HCT116 (cell line): ENCODE measurements around the gene SART1. TPM values are rescaled to one million over a fixed set of nuclear protein-coding genes. Genes with fewer than 3 reads are reported as not detected.

Experiments
- ATAC-seq: fragments of 200-7000 bp; cut with Tn5 transposase; 2 replicates; pipeline ENCODE4 v1.9.1; 2020; ENCODE audit warnings: mild to moderate bottlenecking, moderate library complexity
- BruUV-seq: library from RNA; stranded (reverse); fragments of 400-500 nt; replicated peaks from 2 replicates; lab custom pipeline; 2021; lab: Mats Ljungman, UMichigan
- CTCF ChIA-PET: fragments of 300-600 bp; sonication (Branson Sonifier 250); formaldehyde crosslinking; loops from one replicate; lab custom pipeline; 2021; ENCODE audit warnings: antibody characterized with exemption; lab: Charles Lee
- POLR2A ChIA-PET: fragments of 300-600, 350-600 bp; sonication (Branson Sonifier 250); formaldehyde crosslinking; loops from one replicate; lab custom pipeline; 2021; ENCODE audit warnings: antibody characterized with exemption; lab: Charles Lee
- RAD21 ChIA-PET, 2 experiments: fragments of 300-600 bp; sonication (Branson Sonifier 250); formaldehyde crosslinking; loops; one replicate each; lab custom pipeline; 2023; ENCODE audit warnings: low total read pairs in 2 of 2; ENCODE audit not compliant: uncharacterized antibody in 2 of 2, unreplicated experiment in 2 of 2, low non-redundant PET in 1 of 2; lab: Charles Lee
- DNase-seq: peaks from one replicate; pipeline ENCODE4 v3.0.0-alpha.2; 2010; ENCODE audit warnings: low read depth, low spot score
- H2AFZ ChIP-seq: fragments of 200-600 bp; shearing (Covaris generic), sonication (generic); 2 replicates; pipeline ENCODE4 v1.6.1; 2017; ENCODE audit warnings: low read depth, mixed run types, mixed read lengths, antibody characterized with exemption, low read length; ENCODE audit not compliant: poor library complexity, severe bottlenecking
- H3K27ac ChIP-seq: 2 replicates; pipeline ENCODE4 v1.5.1; 2012; ENCODE audit warnings: low read depth, low read length
- H3K27me3 ChIP-seq: fragments of 200-600 bp; sonication (generic); 2 replicates; pipeline ENCODE4 v1.6.1; 2016; ENCODE audit warnings: mixed run types, low read length, mixed read lengths; ENCODE audit not compliant: insufficient read depth
- H3K36me3 ChIP-seq, 2 experiments: fragments of 200-500 bp in 1 of 2; fragments of 200-600 bp in 1 of 2; sonication (Bioruptor generic) in 1 of 2; sonication (generic) in 1 of 2; 2 replicates each; pipeline versions ENCODE4 v1.5.1 to v1.6.1; 2014 to 2016; ENCODE audit warnings: low read length in 2 of 2, inconsistent platforms in 1 of 2, mixed read lengths in 1 of 2, mixed run types in 1 of 2; ENCODE audit not compliant: insufficient read depth in 2 of 2, control insufficient read depth in 1 of 2
- H3K4me1 ChIP-seq, 2 experiments: fragments of 200-600 bp in 1 of 2; sonication (generic) in 1 of 2; 2 replicates each; pipeline versions ENCODE4 v1.5.1 to v1.6.1; 2012 to 2017; ENCODE audit warnings: low read length in 2 of 2, inconsistent platforms in 1 of 2, mild to moderate bottlenecking in 1 of 2, mixed read lengths in 1 of 2, mixed run types in 1 of 2, moderate library complexity in 1 of 2; ENCODE audit not compliant: insufficient read depth in 2 of 2, control insufficient read depth in 1 of 2
- H3K4me2 ChIP-seq: fragments of 200-600 bp; sonication (generic); 2 replicates; pipeline ENCODE4 v1.6.1; 2017; ENCODE audit warnings: mixed run types, low read length, mixed read lengths
- H3K4me3 ChIP-seq, 2 experiments: fragments of 200-600 bp in 1 of 2; sonication (generic) in 1 of 2; replicated peaks in 1 of 2; 2 replicates each; pipeline ENCODE4 v1.5.1; 2011 to 2016; ENCODE audit warnings: low read length in 2 of 2, control low read depth in 1 of 2, low read depth in 1 of 2, mild to moderate bottlenecking in 1 of 2, mixed read lengths in 1 of 2, mixed run types in 1 of 2
- H3K79me2 ChIP-seq: fragments of 200-600 bp; sonication (generic); 2 replicates; pipeline ENCODE4 v1.6.1; 2017; ENCODE audit warnings: mild to moderate bottlenecking, mixed run types, low read length, moderate library complexity, mixed read lengths; ENCODE audit not compliant: insufficient read depth
- H3K9ac ChIP-seq: fragments of 200-600 bp; sonication (generic); 2 replicates; pipeline ENCODE4 v1.6.1; 2016; ENCODE audit warnings: low read length, mixed read lengths
- H3K9me2 ChIP-seq: fragments of 200-600 bp; sonication (generic), shearing (Covaris generic); 2 replicates; pipeline ENCODE4 v1.6.1; 2017; ENCODE audit warnings: mixed run types, mild to moderate bottlenecking, moderate library complexity; ENCODE audit not compliant: insufficient read depth
- H3K9me3 ChIP-seq, 2 experiments: fragments of 200-500 bp in 1 of 2; fragments of 200-600 bp in 1 of 2; sonication (Bioruptor generic) in 1 of 2; sonication (generic) in 1 of 2; 2 replicates each; pipeline ENCODE4 v1.6.1; 2014 to 2017; ENCODE audit warnings: low read length in 2 of 2, mixed read lengths in 2 of 2, inconsistent platforms in 1 of 2, low read depth in 1 of 2, mild to moderate bottlenecking in 1 of 2, mixed run types in 1 of 2, moderate library complexity in 1 of 2; ENCODE audit not compliant: control insufficient read depth in 1 of 2, insufficient read depth in 1 of 2
- H4K20me1 ChIP-seq: fragments of 200-600 bp; sonication (generic), shearing (Covaris generic); 2 replicates; pipeline ENCODE4 v1.6.1; 2017; ENCODE audit warnings: mixed run types, mild to moderate bottlenecking, moderate library complexity; ENCODE audit not compliant: insufficient read depth
- ATF3 ChIP-seq: IDR thresholded peaks from 2 replicates; pipeline ENCODE4 v1.6.1; 2012
- CBX3 ChIP-seq: IDR thresholded peaks from 2 replicates; pipeline ENCODE4 v1.6.1; 2012; ENCODE audit warnings: low read depth
- EGR1 ChIP-seq: IDR thresholded peaks from 2 replicates; pipeline ENCODE4 v1.6.1; 2012; ENCODE audit warnings: low read depth
- ELF1 ChIP-seq: IDR thresholded peaks from 2 replicates; pipeline ENCODE4 v1.6.1; 2012; ENCODE audit warnings: low read depth, borderline replicate concordance
- EZH2 ChIP-seq: fragments of 200-600 bp; sonication (generic); IDR thresholded peaks from 2 replicates; pipeline ENCODE4 v1.6.1; 2017; ENCODE audit warnings: antibody characterized with exemption, mixed run types
- EZH2phosphoT487 ChIP-seq: fragments of 200-600 bp; IDR thresholded peaks from 2 replicates; pipeline ENCODE4 v1.6.1; 2018; ENCODE audit warnings: antibody characterized with exemption, borderline replicate concordance
- JUND ChIP-seq: IDR thresholded peaks from 2 replicates; pipeline ENCODE4 v1.6.1; 2012
- MAX ChIP-seq: IDR thresholded peaks from 2 replicates; pipeline ENCODE4 v1.6.1; 2012
- POLR2A ChIP-seq: IDR thresholded peaks from 2 replicates; pipeline ENCODE4 v1.7.0; 2011; ENCODE audit warnings: borderline replicate concordance; ENCODE audit not compliant: insufficient read depth, insufficient read length; ENCODE audit errors: extremely low read depth
- REST ChIP-seq: IDR thresholded peaks from 2 replicates; pipeline ENCODE4 v1.6.1; 2012; ENCODE audit warnings: low read depth
- SIN3A ChIP-seq: IDR thresholded peaks from 2 replicates; pipeline ENCODE4 v1.6.1; 2012; ENCODE audit warnings: low read depth
- SP1 ChIP-seq: IDR thresholded peaks from 2 replicates; pipeline ENCODE4 v1.6.1; 2012; ENCODE audit warnings: low read depth
- SRF ChIP-seq: IDR thresholded peaks from 2 replicates; pipeline ENCODE4 v1.6.1; 2012; ENCODE audit warnings: low read depth
- TCF7L2 ChIP-seq: IDR thresholded peaks from 2 replicates; pipeline ENCODE4 v1.7.0; 2011; ENCODE audit warnings: borderline replicate concordance, inconsistent platforms; ENCODE audit not compliant: insufficient read depth, insufficient read length; ENCODE audit errors: extremely low read depth
- YY1 ChIP-seq: IDR thresholded peaks from 2 replicates; pipeline ENCODE4 v1.6.1; 2011; ENCODE audit warnings: low read length, low read depth, moderate library complexity, mild to moderate bottlenecking; ENCODE audit not compliant: insufficient replicate concordance; ENCODE audit errors: extremely low read depth
- ZBTB33 ChIP-seq: IDR thresholded peaks from 2 replicates; pipeline ENCODE4 v1.6.1; 2011; ENCODE audit warnings: mild to moderate bottlenecking, low read length, moderate library complexity; ENCODE audit not compliant: insufficient replicate concordance; ENCODE audit errors: extremely low read depth
- ZFX ChIP-seq: fragments of 450-650 bp; IDR thresholded peaks from 2 replicates; pipeline ENCODE4 v1.6.1; 2017
- ZNF274 ChIP-seq: fragments of 200-500 bp; sonication (Bioruptor generic); IDR thresholded peaks from 2 replicates; pipeline ENCODE4 v1.6.1; 2014; ENCODE audit warnings: mild to moderate bottlenecking, low read depth, low read length, inconsistent platforms
- intact Hi-C: fragments of 100-400 bp; cut with micrococcal nuclease; formaldehyde crosslinking; loops from 2 replicates; pipeline ENCODE4 v1.10.0; 2022
- total RNA-seq: library from RNA; stranded (reverse); gene quantifications from one replicate; pipeline ENCODE4 v1.2.1, GENCODE V29; 2021; ENCODE audit not compliant: unreplicated experiment
- TF ChIP-seq, protein P1 (sequence below), 3 experiments: fragments of 200-600 bp in 1 of 3; sonication (generic) in 1 of 3; IDR thresholded peaks in 2 of 3; conservative IDR thresholded peaks in 1 of 3; 2 replicates each; pipeline ENCODE4 v1.5.1; 2012 to 2017; ENCODE audit warnings: low read depth in 2 of 3, low read length in 2 of 3, antibody characterized with exemption in 1 of 3, borderline replicate concordance in 1 of 3, control low read depth in 1 of 3, mild to moderate bottlenecking in 1 of 3, mixed read lengths in 1 of 3, mixed run types in 1 of 3, moderate library complexity in 1 of 3; ENCODE audit not compliant: insufficient read depth in 1 of 3

Gene SART1
- total RNA-seq, 1 experiment from 2014 or later = 47.9 TPM

- peak overlapping the region; percentile 38 for H3K27ac ChIP-seq
- peak overlapping the region; percentile 36 for H3K4me2 ChIP-seq
- no peaks in the 10 kb centered on the region for H3K9me3 ChIP-seq
- intact Hi-C loops = no loop called here
- ChIA-PET CTCF (no interaction called here), POLR2A (no interaction called here), RAD21 (no interaction called here)
- no peak overlapping the region for H3K4me3 ChIP-seq
- no peaks in the 10 kb centered on the region for H4K20me1 ChIP-seq
- peaks cover 30% of the 10 kb centered on the region for H3K79me2 ChIP-seq
- H2AFZ ChIP-seq = no peak overlapping the region
- BruUV-seq = no TSS peak
- peak overlapping the region; percentile 44 for H3K9ac ChIP-seq
- H3K27me3 ChIP-seq = no peaks in the 10 kb centered on the region
- ATAC-seq (no peak), DNase-seq (no peak)
- H3K36me3 ChIP-seq = peaks cover 11 to 24% of the 10 kb centered on the region in 2 experiments
- TF ChIP-seq ZNF274 (no peak), MAX (no peak), EZH2 (no peak), EZH2phosphoT487 (no peak), ATF3 (no peak), CBX3 (no peak), EGR1 (no peak), ELF1 (no peak), YY1 (no peak), REST (no peak), TCF7L2 (no peak), JUND (no peak), ZBTB33 (no peak), SIN3A (no peak), SRF (no peak), SP1 (no peak), ZFX (no peak), POLR2A (no peak)
- TF ChIP-seq, protein P1, sequence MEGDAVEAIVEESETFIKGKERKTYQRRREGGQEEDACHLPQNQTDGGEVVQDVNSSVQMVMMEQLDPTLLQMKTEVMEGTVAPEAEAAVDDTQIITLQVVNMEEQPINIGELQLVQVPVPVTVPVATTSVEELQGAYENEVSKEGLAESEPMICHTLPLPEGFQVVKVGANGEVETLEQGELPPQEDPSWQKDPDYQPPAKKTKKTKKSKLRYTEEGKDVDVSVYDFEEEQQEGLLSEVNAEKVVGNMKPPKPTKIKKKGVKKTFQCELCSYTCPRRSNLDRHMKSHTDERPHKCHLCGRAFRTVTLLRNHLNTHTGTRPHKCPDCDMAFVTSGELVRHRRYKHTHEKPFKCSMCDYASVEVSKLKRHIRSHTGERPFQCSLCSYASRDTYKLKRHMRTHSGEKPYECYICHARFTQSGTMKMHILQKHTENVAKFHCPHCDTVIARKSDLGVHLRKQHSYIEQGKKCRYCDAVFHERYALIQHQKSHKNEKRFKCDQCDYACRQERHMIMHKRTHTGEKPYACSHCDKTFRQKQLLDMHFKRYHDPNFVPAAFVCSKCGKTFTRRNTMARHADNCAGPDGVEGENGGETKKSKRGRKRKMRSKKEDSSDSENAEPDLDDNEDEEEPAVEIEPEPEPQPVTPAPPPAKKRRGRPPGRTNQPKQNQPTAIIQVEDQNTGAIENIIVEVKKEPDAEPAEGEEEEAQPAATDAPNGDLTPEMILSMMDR (IDR thresholded peaks at IDR 0.05 in 2 of 3, conservative IDR thresholded peaks at IDR 0.05 in 1 of 3; ENCODE audit: borderline replicate concordance in 1 of 3, insufficient read depth in 1 of 3, low read depth in 2 of 3, low read length in 2 of 3) = no peak
- H3K9me2 ChIP-seq = no peaks in the 10 kb centered on the region
- H3K4me1 ChIP-seq = peaks cover 35 to 74% of the 10 kb centered on the region in 2 experiments
Observed at GRCh38 chr11:66006134-66006890, 44.8 kb downstream of the SART1 start.
